Natural killer cell (primary cell): Measurements from ENCODE around the gene IRF3. TPM values are rescaled to one million over a fixed set of nuclear protein-coding genes. Genes with fewer than 3 reads are reported as not detected.
A peak's percentile ranks its signal among the peaks of the same experiment; 100 is the strongest.
"Not testable (repeated sequence)": the region's sequence is repeated elsewhere in the genome, so short reads cannot be mapped to it uniquely, and the experiment has no call there.

Experiments
- ATAC-seq, 3 donors: fragments of 150-1000 bp in 2 of 3; fragments of 200-7000 bp in 1 of 3; cut with Tn5 transposase; 1 replicate in 1 of 3; 2 replicates in 2 of 3; pipeline ENCODE4 v1.10.0; 2021; ENCODE audit warnings: mild to moderate bottlenecking in 2 of 3, moderate library complexity in 2 of 3
- DNase-seq, 2 donors: peaks; one replicate each; pipeline versions ENCODE4 v3.0.0 to v3.0.0-alpha.2; 2013 to 2021; ENCODE audit warnings: mixed read lengths in 1 of 2
- H3K27ac ChIP-seq: one replicate; pipeline ENCODE4 v1.5.1; 2013; ENCODE audit warnings: mild to moderate bottlenecking, low read length
- H3K27me3 ChIP-seq: one replicate; pipeline ENCODE4 v1.6.1; 2013; ENCODE audit warnings: low read length; ENCODE audit not compliant: control insufficient read depth, insufficient read depth
- H3K36me3 ChIP-seq: one replicate; pipeline ENCODE4 v1.6.1; 2013; ENCODE audit warnings: low read length; ENCODE audit not compliant: control insufficient read depth, insufficient read depth
- H3K4me1 ChIP-seq: one replicate; pipeline ENCODE4 v1.6.1; 2013; ENCODE audit warnings: low read length; ENCODE audit not compliant: control insufficient read depth, insufficient read depth
- H3K4me3 ChIP-seq: one replicate; pipeline ENCODE4 v1.5.1; 2013; ENCODE audit warnings: low read length
- H3K9me3 ChIP-seq: one replicate; pipeline ENCODE4 v1.6.1; 2013; ENCODE audit warnings: low read length; ENCODE audit not compliant: control insufficient read depth, insufficient read depth
- H3K27ac Mint-ChIP-seq, 2 donors: one replicate each; pipeline ENCODE4 v1.8.0; 2022; ENCODE audit warnings: mild to moderate bottlenecking in 2 of 2, mixed read lengths in 2 of 2, moderate library complexity in 1 of 2
- H3K27me3 Mint-ChIP-seq, 2 donors: one replicate each; pipeline ENCODE4 v1.8.0; 2022; ENCODE audit warnings: low read depth in 2 of 2, mixed read lengths in 2 of 2
- H3K36me3 Mint-ChIP-seq: one replicate; pipeline ENCODE4 v1.8.0; 2022; ENCODE audit warnings: mixed read lengths
- H3K4me1 Mint-ChIP-seq, 2 donors: one replicate each; pipeline ENCODE4 v1.8.0; 2022; ENCODE audit warnings: mixed read lengths in 2 of 2
- H3K4me3 Mint-ChIP-seq: one replicate; pipeline ENCODE4 v1.8.0; 2022; ENCODE audit warnings: mild to moderate bottlenecking, moderate library complexity, mixed read lengths
- H3K9me3 Mint-ChIP-seq, 2 donors: one replicate each; pipeline ENCODE4 v1.8.0; 2022; ENCODE audit warnings: mixed read lengths in 2 of 2
- CTCF ChIP-seq: fragments of 200-600 bp; IDR thresholded peaks from one replicate; pipeline ENCODE4 v1.8.0; 2022; ENCODE audit warnings: antibody characterized with exemption
- WGBS: methylation state at CpG from one replicate; pipeline ENCODE4 v1.1.7; 2013; ENCODE audit warnings: missing lambda C conversion rate; ENCODE audit not compliant: insufficient coverage; 5-methylcytosine and 5-hydroxymethylcytosine counted together
- intact Hi-C: fragments of 100-400 bp; cut with micrococcal nuclease; formaldehyde crosslinking; loops from one replicate; pipeline ENCODE4 v1.14.2; 2022
- total RNA-seq, 4 donors: library from RNA; stranded (reverse); fragments of 120-200 nt in 1 of 4; gene quantifications; one replicate each; pipeline versions ENCODE4 v1.2.3 to v1.2.4, GENCODE V29; 2013 to 2022

Gene IRF3
- total RNA-seq, 3 donors from 2014 or later (not counting 1 experiment from before 2014, with no cell fraction given) = 176 to 184 (median 179) TPM

DNA sequence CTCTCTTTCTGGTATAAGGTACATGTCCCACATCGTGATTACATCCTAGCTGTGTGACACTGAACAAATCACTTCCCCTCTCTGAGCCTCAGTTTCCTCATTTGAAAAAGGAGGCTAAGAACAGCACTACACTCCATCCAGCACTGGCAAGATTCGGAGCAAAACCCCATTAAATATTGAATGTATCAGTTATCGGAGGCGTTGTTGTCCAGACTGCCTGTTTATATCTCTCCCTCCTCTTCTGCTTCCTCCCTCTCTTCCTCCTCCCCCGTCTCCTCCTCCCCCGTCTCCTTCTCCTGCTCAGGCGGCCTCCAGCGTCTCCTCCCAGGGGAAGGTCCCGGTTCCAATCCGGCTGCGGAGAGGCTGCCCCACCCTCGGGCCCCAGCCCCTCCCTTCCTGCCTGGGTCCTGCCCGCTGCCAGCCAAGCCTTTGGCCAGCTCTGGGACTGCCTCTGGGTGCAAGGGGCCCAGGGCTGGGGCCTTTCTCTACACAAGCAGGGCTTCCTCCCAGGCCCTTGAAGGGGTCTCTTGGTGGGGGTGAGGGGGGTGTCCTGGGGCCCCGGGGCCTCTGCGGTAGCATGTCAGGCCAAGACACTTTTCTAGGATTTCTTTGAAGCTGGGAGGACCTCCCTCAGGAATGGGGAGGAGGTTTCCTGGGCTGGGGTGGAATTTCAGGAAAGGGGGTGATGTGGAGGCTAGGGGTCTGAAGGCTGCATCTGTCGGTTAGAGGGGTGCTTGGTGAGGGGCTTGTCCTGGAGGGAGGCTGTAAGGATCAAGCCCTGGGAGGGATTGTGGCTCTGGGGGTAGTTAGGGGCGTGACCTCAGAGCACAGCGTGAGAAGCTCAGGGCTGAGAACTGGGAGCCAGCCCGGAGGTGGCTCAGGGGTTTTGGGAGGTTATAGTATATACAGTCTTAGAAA lies 27.6 kb downstream of the IRF3 start:
- 21% methylated on average over 19 of the region's 19 CpGs for WGBS
- peaks cover 31 to 47% of the 10 kb centered on the region in 2 donors for H3K4me1 Mint-ChIP-seq
- H3K36me3 Mint-ChIP-seq = no peaks in the 10 kb centered on the region
- no peak overlapping the region for H3K4me3 Mint-ChIP-seq
- H3K4me1 ChIP-seq = peaks cover 37% of the 10 kb centered on the region
- no peaks in the 10 kb centered on the region for H3K36me3 ChIP-seq
- H3K27ac ChIP-seq = no peak overlapping the region
- no peak overlapping the region for H3K4me3 ChIP-seq
- intact Hi-C loops = no loop called here
- DNase-seq (no peak), ATAC-seq (no peak)
- H3K9me3 ChIP-seq = no peaks in the 10 kb centered on the region
- peak overlapping the region in 1 of 2 donors; percentile 100 for H3K27ac Mint-ChIP-seq
- H3K9me3 Mint-ChIP-seq = no peaks in the 10 kb centered on the region
- no peak for TF ChIP-seq CTCF
- no peaks in the 10 kb centered on the region for H3K27me3 Mint-ChIP-seq
- H3K27me3 ChIP-seq = no peaks in the 10 kb centered on the region

DNA sequence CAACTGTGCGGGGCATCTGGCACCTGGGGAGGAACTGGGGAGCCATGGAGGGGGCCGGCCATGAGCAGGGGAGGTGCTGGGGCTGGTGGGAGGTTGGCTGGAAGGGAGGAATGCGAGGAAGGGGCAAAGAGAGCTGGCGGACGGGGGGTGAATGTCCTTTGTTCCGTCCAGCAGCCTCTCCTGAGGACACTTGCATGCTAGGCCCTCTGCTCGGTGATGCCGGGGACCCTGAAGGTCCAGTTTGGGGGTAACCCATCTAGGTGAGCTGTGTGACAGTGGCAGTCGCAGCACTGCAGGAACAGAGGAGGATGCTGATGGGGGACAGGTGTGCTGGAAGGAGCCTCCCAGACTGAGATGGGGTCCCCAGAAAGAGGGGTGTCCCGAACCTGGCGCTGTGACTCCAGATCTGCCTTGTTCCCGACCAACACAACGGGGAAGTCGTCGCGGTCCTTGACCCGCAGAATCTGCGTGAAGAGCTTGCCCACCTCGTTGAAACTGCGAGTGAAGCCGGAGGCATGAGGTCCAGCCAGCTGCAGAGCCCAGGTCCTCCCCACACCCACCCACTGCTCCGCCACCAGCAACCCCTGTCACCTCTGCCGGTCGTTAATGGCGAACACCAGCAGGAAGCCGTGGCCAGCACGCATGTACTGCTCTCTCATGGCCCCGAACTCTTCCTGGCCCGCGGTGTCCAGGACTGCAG lies 29.3 kb downstream of the IRF3 start:
- peak overlapping the region in 1 of 2 donors; percentile 40 for H3K27ac Mint-ChIP-seq
- intact Hi-C loops = no loop called here

GRCh38 chr19:49635530-49636232 lies 30.0 kb downstream of the IRF3 start:
- peaks cover 11 to 27% of the 10 kb centered on the region in 2 donors for H3K4me1 Mint-ChIP-seq
- H3K4me3 ChIP-seq = no peak overlapping the region
- no peaks in the 10 kb centered on the region for H3K27me3 ChIP-seq
- intact Hi-C loops = no loop called here
- no peaks in the 10 kb centered on the region for H3K36me3 Mint-ChIP-seq
- no peak overlapping the region for H3K27ac ChIP-seq
- peaks cover 19% of the 10 kb centered on the region for H3K4me1 ChIP-seq
- 72% methylated on average over 24 of the region's 24 CpGs for WGBS
- peak overlapping the region in 1 of 2 donors; percentile 40 for H3K27ac Mint-ChIP-seq
- TF ChIP-seq CTCF = no peak
- H3K9me3 Mint-ChIP-seq = no peaks in the 10 kb centered on the region
- DNase-seq (no peak), ATAC-seq (no peak)
- H3K9me3 ChIP-seq = no peaks in the 10 kb centered on the region
- no peaks in the 10 kb centered on the region for H3K36me3 ChIP-seq
- H3K4me3 Mint-ChIP-seq = no peak overlapping the region
- H3K27me3 Mint-ChIP-seq = no peaks in the 10 kb centered on the region

More for the DNA sequence above, 29.3 kb downstream of the IRF3 start:
- DNase-seq (no peak), ATAC-seq (no peak)
- 86% methylated on average over 30 of the region's 30 CpGs for WGBS
- Histone ChIP-seq H3K4me1 (peaks cover 26% of the 10 kb centered on the region), H3K4me3 (no peak overlapping the region), H3K27me3 (no peaks in the 10 kb centered on the region), H3K27ac (no peak overlapping the region), H3K9me3 (no peaks in the 10 kb centered on the region), H3K36me3 (no peaks in the 10 kb centered on the region)
- H3K4me1 Mint-ChIP-seq = peaks cover 17 to 33% of the 10 kb centered on the region in 2 donors
- TF ChIP-seq CTCF = no peak
- H3K4me3 Mint-ChIP-seq = no peak overlapping the region
- no peaks in the 10 kb centered on the region for H3K9me3 Mint-ChIP-seq
- H3K36me3 Mint-ChIP-seq = no peaks in the 10 kb centered on the region
- H3K27me3 Mint-ChIP-seq = no peaks in the 10 kb centered on the region

GRCh38 chr19:49633273-49633672 lies 32.4 kb downstream of the IRF3 start:
- not testable (repeated sequence) for H3K27ac ChIP-seq, DNase-seq, H3K9me3 Mint-ChIP-seq

More at GRCh38 chr19:49633273-49633672, 32.4 kb downstream of the IRF3 start:
- H3K4me1 Mint-ChIP-seq, H3K27me3 Mint-ChIP-seq, H3K36me3 ChIP-seq, H3K9me3 ChIP-seq, H3K4me1 ChIP-seq, H3K27ac Mint-ChIP-seq, H3K4me3 Mint-ChIP-seq, ATAC-seq, H3K36me3 Mint-ChIP-seq, H3K27me3 ChIP-seq, intact Hi-C loops, H3K4me3 ChIP-seq: not testable (repeated sequence)
- WGBS = 97% methylated on average over 9 of the region's 9 CpGs
